Mesodermal cell (in vitro differentiated cells): ENCODE results near the gene TTC12.

ENCODE experiments used
- H3K27ac ChIP-seq: 2 replicates; pipeline ENCODE4 v1.7.0; 2013; ENCODE audit warnings: mild to moderate bottlenecking, low read depth, low read length, moderate library complexity; ENCODE audit not compliant: severe bottlenecking
- H3K36me3 ChIP-seq: 2 replicates; pipeline ENCODE4 v1.7.1; 2013; ENCODE audit warnings: mild to moderate bottlenecking, low read length, moderate library complexity; ENCODE audit not compliant: control insufficient read depth, insufficient read depth
- H3K4me1 ChIP-seq: one replicate; pipeline ENCODE4 v1.7.1; 2013; ENCODE audit warnings: mild to moderate bottlenecking, low read length; ENCODE audit not compliant: insufficient read depth, control insufficient read depth, poor library complexity, severe bottlenecking
- H3K4me3 ChIP-seq: 2 replicates; pipeline ENCODE4 v1.7.0; 2013; ENCODE audit warnings: low read length, control low read depth, mild to moderate bottlenecking; ENCODE audit not compliant: insufficient read depth, poor library complexity, severe bottlenecking; ENCODE audit errors: extremely low read depth
- H3K9me3 ChIP-seq: 2 replicates; pipeline ENCODE4 v1.7.1; 2013; ENCODE audit warnings: mild to moderate bottlenecking, low read length, moderate library complexity; ENCODE audit not compliant: control insufficient read depth
- WGBS, 2 experiments: methylation state at CpG; one replicate each; pipeline ENCODE4 v1.1.5; 2013; ENCODE audit warnings: missing lambda C conversion rate in 2 of 2; ENCODE audit not compliant: insufficient coverage in 2 of 2; 5-methylcytosine and 5-hydroxymethylcytosine counted together

The TTC12 gene

DNA sequence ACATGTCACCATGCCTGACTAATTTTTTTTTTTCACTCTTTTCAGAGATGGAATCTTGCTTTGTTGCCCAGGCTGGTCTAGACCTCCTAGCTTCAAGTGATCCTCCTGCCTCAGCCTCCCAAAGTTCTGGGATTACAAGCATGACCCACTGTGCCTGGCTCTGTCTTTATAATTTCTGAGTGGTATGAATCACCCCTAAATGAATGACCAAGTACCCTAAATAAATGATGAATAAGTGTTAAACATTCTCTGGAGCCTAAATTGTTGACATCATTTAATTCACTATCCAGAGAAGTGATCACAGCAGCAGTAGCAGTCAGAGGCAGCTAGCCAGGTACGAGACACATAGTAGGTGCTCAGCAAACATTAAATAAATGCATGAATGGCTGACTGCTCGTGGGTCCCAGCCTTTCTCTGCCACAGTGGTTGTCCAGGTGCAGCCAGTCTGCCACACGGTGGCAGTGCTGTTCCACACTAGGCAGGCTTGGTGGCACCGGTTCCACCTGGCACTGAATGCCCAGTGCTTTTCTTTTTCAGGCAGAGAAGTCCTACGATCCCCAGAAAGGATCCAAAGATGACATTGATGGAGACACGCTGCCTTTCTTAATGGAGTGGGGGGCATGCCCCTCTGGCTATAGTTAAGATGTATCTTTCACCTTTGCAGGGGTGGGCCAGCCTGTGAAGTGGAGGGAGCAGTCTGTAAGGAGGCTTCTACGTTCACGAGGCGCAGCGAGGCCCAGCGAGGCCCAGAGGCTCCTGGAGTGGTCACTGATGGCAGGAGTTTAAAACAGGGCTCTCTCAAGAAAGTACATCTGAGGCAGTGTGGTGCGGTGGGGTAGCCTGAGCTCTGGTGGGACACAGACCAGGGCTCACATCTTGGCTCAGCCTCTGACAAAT lies 8.7 kb upstream of the TTC12 start:
- Histone ChIP-seq H3K4me1 (no peaks in the 10 kb centered on the region), H3K27ac (no peak overlapping the region), H3K9me3 (no peaks in the 10 kb centered on the region), H3K4me3 (no peak overlapping the region), H3K36me3 (no peaks in the 10 kb centered on the region)
- 50 to 52% methylated on average over 11 of the region's 12 CpGs for WGBS, 2 experiments

DNA sequence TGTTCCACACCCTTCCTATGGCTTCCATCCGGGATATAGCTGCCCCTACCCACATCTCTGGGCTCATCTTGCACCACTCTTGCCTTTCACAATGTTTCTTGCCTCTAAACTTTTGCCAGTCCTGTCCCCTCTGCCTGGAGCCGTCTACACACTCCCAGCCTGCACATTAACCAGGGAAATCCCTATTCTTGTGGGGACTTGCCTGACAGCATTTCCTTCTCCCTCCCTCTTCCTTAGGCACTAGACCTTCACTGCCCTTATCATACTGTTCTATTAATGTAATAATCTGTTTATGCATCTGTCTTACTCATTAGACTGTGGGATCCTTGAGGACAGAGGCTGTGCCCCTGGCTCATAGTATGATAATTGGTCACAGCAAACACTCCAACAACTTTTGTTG lies 5.8 kb upstream of the TTC12 start:
- H3K36me3 ChIP-seq, result no peaks in the 10 kb centered on the region
- 50 to 63% methylated on average over 2 of the region's 2 CpGs for WGBS, 2 experiments

DNA sequence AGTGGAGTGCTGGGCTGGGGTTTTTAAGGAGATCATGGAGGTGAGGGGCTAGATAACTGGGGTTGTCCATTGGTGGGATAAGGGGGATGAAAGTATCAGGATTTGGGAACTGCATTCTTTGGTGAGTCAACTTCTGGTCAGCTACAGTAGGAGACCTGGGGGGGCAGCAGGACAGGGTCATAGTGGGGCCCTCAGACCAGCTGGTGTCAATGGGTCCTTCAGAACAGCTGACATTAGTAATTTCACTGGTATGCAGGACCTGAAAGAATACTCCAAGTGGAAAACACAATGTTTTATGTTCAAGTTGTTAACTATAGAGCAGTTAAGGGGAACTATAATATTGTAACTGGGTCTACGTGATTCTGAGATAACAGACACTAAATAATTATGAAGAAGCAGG lies 2.8 kb upstream of the TTC12 start:
- WGBS, 2 experiments, result 100% methylated on average over 1 of the region's 1 CpG; no CpG with 5 or more reads in 1 of the 2 experiments
- H3K27ac ChIP-seq, result no peak overlapping the region

More for the DNA sequence above, 5.8 kb upstream of the TTC12 start:
- Histone ChIP-seq H3K4me3 (no peak overlapping the region), H3K4me1 (peaks cover 9% of the 10 kb centered on the region), H3K27ac (no peak overlapping the region), H3K9me3 (no peaks in the 10 kb centered on the region)

DNA sequence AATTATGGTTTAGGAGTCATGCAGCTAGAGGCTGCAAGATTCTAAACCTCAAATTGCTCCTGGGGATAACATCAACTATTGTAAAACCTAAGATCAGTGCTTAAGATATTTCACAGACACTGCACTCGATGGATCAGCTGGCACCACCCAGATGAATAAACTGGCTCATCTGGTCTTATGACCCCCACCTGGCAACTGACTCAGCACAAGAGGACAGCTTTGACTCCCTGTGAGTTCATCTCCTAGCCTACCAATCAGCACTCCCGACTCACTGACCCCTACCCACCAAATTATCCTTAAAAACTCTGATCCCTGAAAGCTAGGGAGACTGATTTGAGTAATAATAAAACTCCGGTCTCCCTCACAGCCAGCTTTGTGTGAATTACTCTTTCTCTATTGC lies 782 bp upstream of the TTC12 start:
- Histone ChIP-seq H3K9me3 (no peaks in the 10 kb centered on the region), H3K4me1 (peaks cover 9% of the 10 kb centered on the region), H3K27ac (no peak overlapping the region), H3K4me3 (no peak overlapping the region), H3K36me3 (no peaks in the 10 kb centered on the region)
- WGBS, 2 experiments, result 90 to 92% methylated on average over 2 to 3 of the region's 3 CpGs

More for the DNA sequence above, 2.8 kb upstream of the TTC12 start:
- no peaks in the 10 kb centered on the region for H3K36me3 ChIP-seq
- H3K9me3 ChIP-seq, result no peaks in the 10 kb centered on the region
- H3K4me1 ChIP-seq, result peaks cover 9% of the 10 kb centered on the region
- H3K4me3 ChIP-seq, result no peak overlapping the region

DNA sequence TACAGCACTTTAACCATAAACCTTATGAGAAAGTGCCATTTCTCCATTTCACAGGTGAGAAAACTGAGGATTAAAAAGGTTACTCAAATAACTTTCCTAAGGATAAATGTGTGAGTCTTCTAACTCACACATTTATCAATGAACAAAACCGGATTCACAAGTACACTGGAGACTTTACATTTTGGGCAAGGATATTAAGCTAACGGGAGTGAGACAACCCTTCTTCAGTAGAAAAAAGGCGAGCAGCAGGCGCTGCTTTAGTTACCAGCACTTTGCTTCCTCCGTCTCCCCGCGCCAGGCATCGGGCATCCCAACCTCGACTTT lies 356 bp upstream of the TTC12 start:
- Histone ChIP-seq H3K27ac (no peak overlapping the region), H3K9me3 (no peaks in the 10 kb centered on the region), H3K4me1 (peaks cover 9% of the 10 kb centered on the region), H3K36me3 (no peaks in the 10 kb centered on the region), H3K4me3 (peak overlapping the region; percentile 61)
- 18 to 23% methylated on average over 8 to 9 of the region's 9 CpGs for WGBS, 2 experiments

GRCh38 chr11:113315811-113316210 lies 1.4 kb downstream of the TTC12 start:
- Histone ChIP-seq H3K27ac (no peak overlapping the region), H3K36me3 (no peaks in the 10 kb centered on the region), H3K9me3 (no peaks in the 10 kb centered on the region), H3K4me1 (peaks cover 9% of the 10 kb centered on the region), H3K4me3 (no peak overlapping the region)
- 58% methylated on average over 3 of the region's 6 CpGs; no CpG with 5 or more reads in 1 of the 2 experiments for WGBS, 2 experiments

GRCh38 chr11:113316256-113316655 lies 1.9 kb downstream of the TTC12 start:
- Histone ChIP-seq H3K4me1 (peaks cover 6% of the 10 kb centered on the region), H3K27ac (no peak overlapping the region), H3K36me3 (no peaks in the 10 kb centered on the region), H3K4me3 (no peak overlapping the region), H3K9me3 (no peaks in the 10 kb centered on the region)
- WGBS, 2 experiments, result 83% methylated on average over 1 of the region's 1 CpG; no CpG with 5 or more reads in 1 of the 2 experiments

- no peak overlapping the region for H3K27ac ChIP-seq
- H3K4me1 ChIP-seq, result no peaks in the 10 kb centered on the region
- WGBS, 2 experiments, result 76 to 93% methylated on average over 2 of the region's 2 CpGs
- H3K9me3 ChIP-seq, result no peaks in the 10 kb centered on the region
- no peaks in the 10 kb centered on the region for H3K36me3 ChIP-seq
- no peak overlapping the region for H3K4me3 ChIP-seq
These were observed 3.0 kb downstream of the TTC12 start for GRCh38 chr11:113317339-113317738.

GRCh38 chr11:113319085-113319484 lies 4.7 kb downstream of the TTC12 start:
- no peaks in the 10 kb centered on the region for H3K9me3 ChIP-seq
- WGBS, 2 experiments, result 89 to 98% methylated on average over 4 of the region's 4 CpGs
- H3K36me3 ChIP-seq, result no peaks in the 10 kb centered on the region
- H3K27ac ChIP-seq, result no peak overlapping the region
- no peaks in the 10 kb centered on the region for H3K4me1 ChIP-seq
- H3K4me3 ChIP-seq, result no peak overlapping the region

DNA sequence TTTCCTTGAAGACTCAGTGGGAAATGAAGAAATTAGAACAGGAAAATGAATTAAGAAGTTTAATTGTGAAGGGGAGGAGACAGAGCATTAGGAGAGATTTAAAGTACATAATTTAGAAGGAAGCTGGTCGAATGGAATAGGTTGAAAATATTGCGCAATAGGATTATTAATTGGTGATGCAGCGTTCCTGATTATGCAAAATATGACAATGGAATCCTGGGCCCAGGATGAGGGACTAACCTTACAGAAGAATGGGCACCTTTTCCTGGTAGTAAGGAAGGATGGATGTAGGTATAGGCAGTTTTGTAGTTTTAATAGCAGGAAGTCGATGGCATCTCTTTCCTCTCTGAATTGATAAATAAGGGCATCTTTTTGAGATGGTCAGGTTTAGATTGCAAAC lies 7.8 kb downstream of the TTC12 start:
- no peaks in the 10 kb centered on the region for H3K4me1 ChIP-seq
- H3K9me3 ChIP-seq, result no peaks in the 10 kb centered on the region
- H3K27ac ChIP-seq, result no peak overlapping the region
- no peak overlapping the region for H3K4me3 ChIP-seq
- WGBS, 2 experiments, result 88 to 90% methylated on average over 3 of the region's 4 CpGs
- H3K36me3 ChIP-seq, result no peaks in the 10 kb centered on the region

GRCh38 chr11:113324250-113324649 lies 9.9 kb downstream of the TTC12 start:
- Histone ChIP-seq H3K4me3 (no peak overlapping the region), H3K9me3 (no peaks in the 10 kb centered on the region), H3K36me3 (no peaks in the 10 kb centered on the region), H3K27ac (no peak overlapping the region), H3K4me1 (no peaks in the 10 kb centered on the region)
- 83 to 89% methylated on average over 2 to 3 of the region's 5 CpGs for WGBS, 2 experiments
